Muscle layer of duodenum (tissue), 2 donors: ENCODE results near the gene RERE.

ENCODE experiments used
- H3K27ac ChIP-seq: one replicate; pipeline ENCODE4 v1.7.0; 2013; ENCODE audit warnings: mild to moderate bottlenecking, low read length
- H3K27me3 ChIP-seq: one replicate; pipeline ENCODE4 v1.7.0; 2013; ENCODE audit warnings: low read depth, mild to moderate bottlenecking, control low read depth, low read length
- H3K36me3 ChIP-seq, 2 donors: one replicate each; pipeline ENCODE4 v1.7.0; 2013; ENCODE audit warnings: low read length in 2 of 2, control low read depth in 1 of 2, mild to moderate bottlenecking in 1 of 2; ENCODE audit not compliant: insufficient read depth in 2 of 2, control insufficient read depth in 1 of 2
- H3K4me1 ChIP-seq, 2 donors: one replicate each; pipeline ENCODE4 v1.7.0; 2013; ENCODE audit warnings: low read length in 2 of 2, mild to moderate bottlenecking in 2 of 2, control low read depth in 1 of 2, moderate library complexity in 1 of 2; ENCODE audit not compliant: insufficient read depth in 2 of 2, control insufficient read depth in 1 of 2
- H3K4me3 ChIP-seq, 2 donors: one replicate each; pipeline ENCODE4 v1.7.0; 2013; ENCODE audit warnings: low read length in 2 of 2, low read depth in 1 of 2, mild to moderate bottlenecking in 1 of 2
- H3K9me3 ChIP-seq, 2 donors: one replicate each; pipeline ENCODE4 v1.7.0; 2013; ENCODE audit warnings: low read length in 2 of 2, control low read depth in 1 of 2, mild to moderate bottlenecking in 1 of 2; ENCODE audit not compliant: control insufficient read depth in 1 of 2
- donor health status: healthy.

Gene RERE

DNA sequence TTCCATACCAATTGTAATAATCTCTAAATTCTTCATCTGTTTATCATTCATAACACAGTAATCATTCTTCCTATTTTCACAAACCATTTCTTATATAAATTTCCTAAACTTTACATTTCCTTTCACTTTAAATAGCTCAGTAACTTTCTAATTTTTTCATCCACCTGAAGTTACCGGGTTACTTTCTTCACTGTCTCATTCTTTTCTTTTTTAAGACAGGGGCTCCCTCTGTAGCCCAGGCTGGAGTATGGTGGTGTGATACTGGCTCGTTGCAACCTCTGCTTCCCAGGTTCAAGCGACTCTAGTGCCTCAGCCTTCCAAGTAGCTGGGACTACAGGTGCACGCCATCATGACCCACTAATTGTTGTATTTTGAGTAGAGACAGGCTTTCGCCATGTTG, 41.3 kb downstream of the RERE start:
- Histone ChIP-seq H3K36me3 (no peaks in the 10 kb centered on the region), H3K27ac (no peak overlapping the region), H3K9me3 (no peaks in the 10 kb centered on the region), H3K4me1 (no peaks in the 10 kb centered on the region), H3K27me3 (no peaks in the 10 kb centered on the region), H3K4me3 (no peak overlapping the region)

DNA sequence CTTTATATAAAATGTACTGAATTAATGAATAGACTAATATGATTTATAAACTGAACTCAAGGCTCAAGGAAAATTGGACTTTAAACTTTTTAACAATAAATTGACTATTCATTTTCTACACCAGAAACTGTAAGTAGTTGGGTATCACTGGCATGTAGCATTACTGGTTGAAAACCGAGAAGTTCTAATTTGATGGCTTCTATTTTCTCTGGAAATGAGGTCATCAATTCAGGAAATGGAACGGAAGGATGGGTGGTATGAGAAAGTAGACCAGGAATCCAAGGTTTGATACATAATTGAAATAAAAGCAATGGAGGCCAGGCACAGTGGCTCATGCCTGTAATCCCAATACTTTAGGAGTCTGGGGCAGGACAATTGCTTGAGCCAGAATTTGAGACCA, 50.4 kb downstream of the RERE start:
- no peak overlapping the region for H3K4me3 ChIP-seq
- no peaks in the 10 kb centered on the region for H3K36me3 ChIP-seq
- peaks cover 7 to 13% of the 10 kb centered on the region in 2 donors for H3K4me1 ChIP-seq
- no peak overlapping the region for H3K27ac ChIP-seq
- no peaks in the 10 kb centered on the region for H3K9me3 ChIP-seq
- H3K27me3 ChIP-seq = no peaks in the 10 kb centered on the region

DNA sequence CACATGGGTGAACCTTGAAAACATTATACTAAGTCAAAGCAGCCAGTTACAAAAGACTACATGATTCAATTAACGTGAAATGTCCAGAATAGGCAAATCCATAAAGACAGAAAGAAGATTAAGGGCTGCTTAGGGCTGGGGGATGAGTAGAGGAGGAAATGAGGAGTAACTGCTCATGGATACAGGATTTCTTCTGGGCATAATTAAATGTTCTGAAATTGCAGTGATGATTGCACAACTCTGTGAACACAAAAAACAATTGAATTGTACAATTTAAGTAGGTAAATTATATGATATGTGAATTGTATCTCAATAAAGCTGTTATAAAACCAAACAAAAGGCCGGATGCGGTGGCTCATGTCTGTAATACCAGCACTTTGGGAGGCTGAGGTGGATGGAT, 52.2 kb downstream of the RERE start:
- peaks cover 7 to 13% of the 10 kb centered on the region in 2 donors for H3K4me1 ChIP-seq
- H3K27ac ChIP-seq = no peak overlapping the region
- no peaks in the 10 kb centered on the region for H3K27me3 ChIP-seq
- no peaks in the 10 kb centered on the region for H3K9me3 ChIP-seq
- H3K36me3 ChIP-seq = no peaks in the 10 kb centered on the region
- no peak overlapping the region for H3K4me3 ChIP-seq

DNA sequence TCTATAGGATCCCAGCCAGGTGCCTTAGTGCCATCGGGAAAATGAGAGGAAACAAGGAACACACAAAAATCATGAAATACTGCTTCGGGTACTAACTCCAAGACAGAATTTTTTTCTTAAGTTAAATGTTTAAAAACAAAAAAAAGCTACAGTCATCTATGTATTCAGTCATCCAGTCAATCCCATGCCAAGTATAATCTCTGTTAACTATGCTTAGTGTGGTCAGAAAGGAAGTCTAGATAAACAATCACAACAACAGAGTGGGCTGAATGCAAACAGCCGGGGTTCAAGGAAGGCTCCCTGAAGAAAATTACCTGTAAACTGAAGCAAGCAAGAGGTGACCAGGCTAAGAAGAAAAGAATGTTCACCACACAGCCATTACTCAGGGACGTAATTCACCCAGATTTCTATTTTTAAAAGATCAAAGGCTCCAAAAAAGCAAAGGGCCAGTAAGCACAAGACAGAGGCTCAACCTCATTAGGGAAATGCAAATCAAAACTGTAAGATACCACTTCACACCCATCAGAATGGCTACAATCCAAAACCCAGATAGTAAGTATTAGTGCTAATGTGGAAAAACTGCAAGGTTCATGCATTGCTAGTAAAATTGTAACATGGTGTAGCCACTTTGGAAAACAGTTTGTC, 53.0 kb downstream of the RERE start:
- Histone ChIP-seq H3K27me3 (no peaks in the 10 kb centered on the region), H3K4me3 (no peak overlapping the region), H3K36me3 (no peaks in the 10 kb centered on the region), H3K4me1 (peaks cover 7 to 13% of the 10 kb centered on the region in 2 donors), H3K9me3 (no peaks in the 10 kb centered on the region), H3K27ac (no peak overlapping the region)

DNA sequence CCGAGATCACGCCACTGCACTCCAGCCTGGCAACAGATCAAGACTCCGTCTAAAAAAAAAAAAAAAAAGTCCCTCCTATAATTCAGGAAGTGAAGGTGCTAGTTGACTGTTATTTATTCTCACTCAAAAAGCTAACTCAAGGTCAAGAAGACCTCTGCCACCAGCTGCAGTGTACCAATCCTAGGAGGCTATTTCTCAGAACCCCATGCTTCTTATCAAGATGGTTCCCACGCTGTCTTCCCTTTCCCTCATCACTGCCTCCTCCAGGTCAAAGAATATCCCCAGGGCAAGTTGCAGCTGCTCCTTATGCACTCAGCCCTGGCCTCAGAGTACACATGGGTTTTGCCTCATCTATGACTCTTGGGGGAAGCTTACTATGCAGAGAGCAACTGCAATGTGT, 53.6 kb downstream of the RERE start:
- Histone ChIP-seq H3K36me3 (no peaks in the 10 kb centered on the region), H3K27ac (no peak overlapping the region), H3K27me3 (no peaks in the 10 kb centered on the region), H3K4me3 (no peak overlapping the region), H3K4me1 (peaks cover 7 to 13% of the 10 kb centered on the region in 2 donors), H3K9me3 (no peaks in the 10 kb centered on the region)

GRCh38 chr1:8754993-8755392, 62.4 kb downstream of the RERE start:
- H3K9me3 ChIP-seq = no peaks in the 10 kb centered on the region
- no peaks in the 10 kb centered on the region for H3K27me3 ChIP-seq
- peak overlapping the region; percentile 6 for H3K27ac ChIP-seq

GRCh38 chr1:8754247-8754650, 63.2 kb downstream of the RERE start:
- H3K36me3 ChIP-seq = no peaks in the 10 kb centered on the region
- H3K4me1 ChIP-seq = peaks cover 8 to 22% of the 10 kb centered on the region in 2 donors
- no peaks in the 10 kb centered on the region for H3K9me3 ChIP-seq

More at GRCh38 chr1:8754993-8755392, 62.4 kb downstream of the RERE start:
- no peaks in the 10 kb centered on the region for H3K36me3 ChIP-seq
- H3K4me1 ChIP-seq = peaks cover 8 to 22% of the 10 kb centered on the region in 2 donors
- no peak overlapping the region for H3K4me3 ChIP-seq

DNA sequence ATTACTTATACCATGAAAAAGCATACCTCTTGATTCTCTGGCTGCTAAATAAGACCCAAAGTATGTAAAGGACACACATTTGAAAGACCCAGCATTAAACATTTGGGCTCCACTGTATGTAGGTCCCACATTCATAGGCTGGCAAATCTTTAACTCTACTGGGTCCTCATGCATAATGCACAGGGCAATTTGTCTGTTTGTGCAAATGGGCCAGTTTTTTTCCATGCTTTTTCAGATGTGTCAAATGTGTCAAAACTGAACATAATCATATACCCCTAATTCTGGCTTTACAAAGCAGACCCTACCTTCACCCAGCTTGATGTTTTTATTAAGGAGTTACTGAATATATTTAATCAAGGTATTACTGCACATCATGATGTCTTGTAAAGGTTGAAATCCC, 63.7 kb downstream of the RERE start:
- Histone ChIP-seq H3K36me3 (no peaks in the 10 kb centered on the region), H3K4me3 (no peak overlapping the region), H3K4me1 (peaks cover 8 to 22% of the 10 kb centered on the region in 2 donors)

More at GRCh38 chr1:8754247-8754650, 63.2 kb downstream of the RERE start:
- no peaks in the 10 kb centered on the region for H3K27me3 ChIP-seq
- H3K4me3 ChIP-seq = no peak overlapping the region
- H3K27ac ChIP-seq = no peak overlapping the region

GRCh38 chr1:8752921-8753713, 64.3 kb downstream of the RERE start:
- no peaks in the 10 kb centered on the region for H3K9me3 ChIP-seq
- H3K4me3 ChIP-seq = no peak overlapping the region
- H3K27me3 ChIP-seq = no peaks in the 10 kb centered on the region
- H3K4me1 ChIP-seq = peaks cover 8 to 22% of the 10 kb centered on the region in 2 donors
- H3K27ac ChIP-seq = no peak overlapping the region
- H3K36me3 ChIP-seq = no peaks in the 10 kb centered on the region

More for the DNA sequence above, 63.7 kb downstream of the RERE start:
- no peaks in the 10 kb centered on the region for H3K27me3 ChIP-seq
- no peaks in the 10 kb centered on the region for H3K9me3 ChIP-seq
- no peak overlapping the region for H3K27ac ChIP-seq

DNA sequence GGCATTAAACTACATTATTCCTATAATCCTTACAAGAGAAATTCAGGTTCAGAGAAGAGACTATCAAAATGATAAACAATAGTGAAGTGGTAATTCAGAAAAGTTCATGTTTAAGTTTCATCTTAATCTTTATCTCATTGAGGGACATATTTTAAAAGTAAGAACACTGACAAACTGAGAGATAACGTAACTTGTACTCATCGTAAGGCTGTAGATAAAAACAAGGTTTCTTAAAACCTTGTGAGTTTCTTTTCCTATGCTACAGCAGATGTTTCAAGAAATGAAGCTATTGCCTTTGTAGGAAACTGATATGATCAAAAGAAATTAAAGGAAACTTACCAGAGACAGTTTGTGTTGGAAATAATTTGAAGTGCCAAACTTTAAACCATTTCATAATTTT, 65.0 kb downstream of the RERE start:
- H3K4me1 ChIP-seq = peaks cover 8 to 22% of the 10 kb centered on the region in 2 donors
- H3K27ac ChIP-seq = no peak overlapping the region
- H3K27me3 ChIP-seq = no peaks in the 10 kb centered on the region
- no peaks in the 10 kb centered on the region for H3K9me3 ChIP-seq
- H3K36me3 ChIP-seq = no peaks in the 10 kb centered on the region
- no peak overlapping the region for H3K4me3 ChIP-seq

DNA sequence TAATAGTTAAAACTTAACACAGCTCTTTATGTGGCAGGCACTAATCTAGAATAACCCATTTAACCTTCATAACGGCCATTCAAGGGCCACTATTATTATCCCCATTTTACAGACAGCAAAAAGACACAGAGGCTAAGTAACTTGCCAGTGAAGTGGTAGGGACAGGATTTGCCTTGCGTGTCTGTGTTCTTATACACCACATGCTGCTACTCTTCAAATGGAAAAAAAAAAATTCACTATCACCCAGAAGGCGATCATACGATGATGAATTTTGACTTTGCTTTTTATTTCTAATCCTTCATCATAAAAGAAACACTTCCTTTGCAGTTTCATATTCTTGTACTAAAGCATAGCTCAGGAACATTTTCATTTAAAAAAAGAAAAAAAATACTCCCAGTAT, 65.5 kb downstream of the RERE start:
- no peak overlapping the region for H3K4me3 ChIP-seq
- no peak overlapping the region for H3K27ac ChIP-seq
- peaks cover 8 to 22% of the 10 kb centered on the region in 2 donors for H3K4me1 ChIP-seq
- no peaks in the 10 kb centered on the region for H3K9me3 ChIP-seq
- H3K36me3 ChIP-seq = no peaks in the 10 kb centered on the region
- no peaks in the 10 kb centered on the region for H3K27me3 ChIP-seq
